ACC112 (cell line): ENCODE results near the gene DFFB.

ENCODE experiments used
- H2AFZ ChIP-seq: fragments of 200-600 bp; sonication (generic); one replicate; pipeline ENCODE4 v1.6.0; 2017; ENCODE audit warnings: antibody characterized with exemption, low read length; ENCODE audit not compliant: unreplicated experiment
- H3K27ac ChIP-seq: fragments of 200-600 bp; sonication (generic); 2 replicates; pipeline ENCODE4 v1.5.1; 2014; ENCODE audit warnings: low read depth, mild to moderate bottlenecking, antibody characterized with exemption, low read length, moderate library complexity
- H3K27me3 ChIP-seq: fragments of 200-600 bp; sonication (generic); 2 replicates; pipeline ENCODE4 v1.6.1; 2014; ENCODE audit warnings: mild to moderate bottlenecking, antibody characterized with exemption, low read length, moderate library complexity, mixed read lengths; ENCODE audit not compliant: insufficient read depth
- H3K36me3 ChIP-seq: fragments of 200-600 bp; sonication (generic); 2 replicates; pipeline ENCODE4 v1.6.1; 2016; ENCODE audit warnings: mild to moderate bottlenecking, antibody characterized with exemption, low read length, moderate library complexity, mixed read lengths; ENCODE audit not compliant: insufficient read depth
- H3K4me1 ChIP-seq: fragments of 200-600 bp; sonication (generic); one replicate; pipeline ENCODE4 v1.6.1; 2016; ENCODE audit warnings: low read length, mixed read lengths; ENCODE audit not compliant: insufficient read depth, unreplicated experiment, control insufficient read depth
- H3K4me3 ChIP-seq: fragments of 200-600 bp; sonication (generic); 2 replicates; pipeline ENCODE4 v1.5.1; 2014; ENCODE audit warnings: mild to moderate bottlenecking, low read depth, low read length
- H3K79me2 ChIP-seq: fragments of 200-600 bp; sonication (generic); one replicate; pipeline ENCODE4 v1.6.0; 2016; ENCODE audit warnings: low read length; ENCODE audit not compliant: control insufficient read depth, unreplicated experiment, insufficient read depth

Gene DFFB

GRCh38 chr1:3817821-3818597 lies 39.3 kb upstream of the DFFB start:
- no peaks in the 10 kb centered on the region for H3K27me3 ChIP-seq
- H3K79me2 ChIP-seq, result no peaks in the 10 kb centered on the region
- H2AFZ ChIP-seq, result no peak overlapping the region
- H3K36me3 ChIP-seq, result no peaks in the 10 kb centered on the region
- no peak overlapping the region for H3K4me3 ChIP-seq
- H3K27ac ChIP-seq, result no peak overlapping the region
- no peaks in the 10 kb centered on the region for H3K4me1 ChIP-seq

- no peak overlapping the region for H3K27ac ChIP-seq
- H3K27me3 ChIP-seq, result no peaks in the 10 kb centered on the region
- no peaks in the 10 kb centered on the region for H3K79me2 ChIP-seq
- no peaks in the 10 kb centered on the region for H3K36me3 ChIP-seq
- no peaks in the 10 kb centered on the region for H3K4me1 ChIP-seq
- no peak overlapping the region for H3K4me3 ChIP-seq
- H2AFZ ChIP-seq, result no peak overlapping the region
Observed at GRCh38 chr1:3819771-3820200, 37.5 kb upstream of the DFFB start.

GRCh38 chr1:3820316-3820715 lies 37.0 kb upstream of the DFFB start:
- Histone ChIP-seq H3K4me1 (no peaks in the 10 kb centered on the region), H3K27ac (no peak overlapping the region), H3K4me3 (no peak overlapping the region), H3K36me3 (0 out of 2 replicates have a peak, but pooled peaks cover 2% of the 10 kb centered on the region), H2AFZ (no peak overlapping the region), H3K27me3 (no peaks in the 10 kb centered on the region), H3K79me2 (no peaks in the 10 kb centered on the region)

GRCh38 chr1:3821004-3821403 lies 36.3 kb upstream of the DFFB start:
- no peaks in the 10 kb centered on the region for H3K4me1 ChIP-seq

GRCh38 chr1:3821447-3821846 lies 35.8 kb upstream of the DFFB start:
- H3K27me3 ChIP-seq, result no peaks in the 10 kb centered on the region
- 0 out of 2 replicates have a peak, but pooled peaks cover 5% of the 10 kb centered on the region for H3K36me3 ChIP-seq
- no peaks in the 10 kb centered on the region for H3K79me2 ChIP-seq

More at GRCh38 chr1:3821004-3821403, 36.3 kb upstream of the DFFB start:
- H3K27ac ChIP-seq, result no peak overlapping the region
- no peaks in the 10 kb centered on the region for H3K27me3 ChIP-seq
- H2AFZ ChIP-seq, result no peak overlapping the region
- H3K4me3 ChIP-seq, result no peak overlapping the region
- no peaks in the 10 kb centered on the region for H3K79me2 ChIP-seq
- 0 out of 2 replicates have a peak, but pooled peaks cover 5% of the 10 kb centered on the region for H3K36me3 ChIP-seq

GRCh38 chr1:3821908-3822307 lies 35.4 kb upstream of the DFFB start:
- Histone ChIP-seq H3K36me3 (0 out of 2 replicates have a peak, but pooled peaks cover 5% of the 10 kb centered on the region), H3K4me1 (no peaks in the 10 kb centered on the region), H3K27ac (no peak overlapping the region), H3K4me3 (no peak overlapping the region), H2AFZ (no peak overlapping the region), H3K79me2 (no peaks in the 10 kb centered on the region), H3K27me3 (no peaks in the 10 kb centered on the region)

More at GRCh38 chr1:3821447-3821846, 35.8 kb upstream of the DFFB start:
- H3K4me1 ChIP-seq, result no peaks in the 10 kb centered on the region
- H2AFZ ChIP-seq, result no peak overlapping the region
- H3K27ac ChIP-seq, result no peak overlapping the region
- no peak overlapping the region for H3K4me3 ChIP-seq

- H3K27me3 ChIP-seq, result no peaks in the 10 kb centered on the region
- H2AFZ ChIP-seq, result no peak overlapping the region
- H3K36me3 ChIP-seq, result 0 out of 2 replicates have a peak, but pooled peaks cover 5% of the 10 kb centered on the region
Observed at GRCh38 chr1:3822421-3822820, 34.9 kb upstream of the DFFB start.

GRCh38 chr1:3824650-3825049 lies 32.6 kb upstream of the DFFB start:
- Histone ChIP-seq H3K27ac (no peak overlapping the region), H2AFZ (no peak overlapping the region), H3K27me3 (no peaks in the 10 kb centered on the region), H3K4me1 (no peaks in the 10 kb centered on the region), H3K4me3 (no peak overlapping the region), H3K79me2 (no peaks in the 10 kb centered on the region), H3K36me3 (0 out of 2 replicates have a peak, but pooled peaks cover 5% of the 10 kb centered on the region)

More at GRCh38 chr1:3822421-3822820, 34.9 kb upstream of the DFFB start:
- Histone ChIP-seq H3K79me2 (no peaks in the 10 kb centered on the region), H3K27ac (no peak overlapping the region), H3K4me1 (no peaks in the 10 kb centered on the region), H3K4me3 (no peak overlapping the region)

- Histone ChIP-seq H3K36me3 (0 out of 2 replicates have a peak, but pooled peaks cover 5% of the 10 kb centered on the region), H2AFZ (no peak overlapping the region), H3K27me3 (no peaks in the 10 kb centered on the region), H3K4me1 (no peaks in the 10 kb centered on the region), H3K4me3 (no peak overlapping the region), H3K27ac (no peak overlapping the region), H3K79me2 (no peaks in the 10 kb centered on the region)
Observed at GRCh38 chr1:3825356-3825755, 31.9 kb upstream of the DFFB start.

- Histone ChIP-seq H3K4me3 (no peak overlapping the region), H3K4me1 (no peaks in the 10 kb centered on the region), H3K36me3 (peaks cover 5% of the 10 kb centered on the region; the same call in 1 of the 2 replicates), H3K27ac (no peak overlapping the region), H3K27me3 (no peaks in the 10 kb centered on the region), H2AFZ (no peak overlapping the region), H3K79me2 (no peaks in the 10 kb centered on the region)
Observed at GRCh38 chr1:3827813-3828307, 29.4 kb upstream of the DFFB start.

- Histone ChIP-seq H3K79me2 (no peaks in the 10 kb centered on the region), H2AFZ (no peak overlapping the region), H3K36me3 (peaks cover 5% of the 10 kb centered on the region; the same call in 1 of the 2 replicates), H3K27ac (no peak overlapping the region), H3K4me3 (no peak overlapping the region), H3K4me1 (no peaks in the 10 kb centered on the region), H3K27me3 (no peaks in the 10 kb centered on the region)
Observed at GRCh38 chr1:3828391-3828790, 28.9 kb upstream of the DFFB start.
